Gastroesophageal sphincter (tissue), 4 donors: ENCODE data around the gene PCA3. TPM values are rescaled to one million over a fixed set of nuclear protein-coding genes. Genes with fewer than 3 reads are reported as not detected.
"Not testable (repeated sequence)": the region's sequence is repeated elsewhere in the genome, so short reads cannot be mapped to it uniquely, and the experiment has no call there.

Experiments used
- ATAC-seq: fragments of 150-250 bp; one replicate; pipeline ENCODE4 v1.9.1; 2016; ENCODE audit warnings: mild to moderate bottlenecking, moderate library complexity
- H3K27ac ChIP-seq, 4 donors: fragments of 200-600 bp; sonication (generic) in 3 of 4; 1 replicate in 3 of 4; 2 replicates in 1 of 4; pipeline ENCODE4 v1.5.1; 2016 to 2019
- H3K27me3 ChIP-seq: fragments of 200-600 bp; sonication (generic); one replicate; pipeline ENCODE4 v1.5.1; 2019
- H3K36me3 ChIP-seq, 2 donors: fragments of 200-600 bp; sonication (generic); one replicate each; pipeline ENCODE4 v1.5.1; 2019; ENCODE audit warnings: control low read depth in 1 of 2
- H3K4me1 ChIP-seq, 3 donors: fragments of 200-600 bp; sonication (generic); 1 replicate in 2 of 3; 2 replicates in 1 of 3; pipeline ENCODE4 v1.5.1; 2016 to 2019; ENCODE audit warnings: control low read depth in 2 of 3
- H3K4me3 ChIP-seq, 2 donors: fragments of 200-600 bp; sonication (generic); one replicate each; pipeline ENCODE4 v1.5.1; 2019; ENCODE audit warnings: mild to moderate bottlenecking in 1 of 2, moderate library complexity in 1 of 2
- H3K9me3 ChIP-seq, 3 donors: fragments of 200-600 bp; sonication (generic); one replicate each; pipeline ENCODE4 v1.5.1; 2017 to 2019; ENCODE audit warnings: control low read depth in 2 of 3
- EP300 ChIP-seq: sonication (generic); formaldehyde crosslinking; IDR thresholded peaks from one replicate; pipeline ENCODE4 v1.6.1; 2017; ENCODE audit warnings: antibody characterized with exemption, mild to moderate bottlenecking
- POLR2A ChIP-seq, 2 donors: fragments of 450-650 bp; IDR thresholded peaks; one replicate each; pipeline ENCODE4 v1.6.1; 2017; ENCODE audit warnings: antibody characterized with exemption in 2 of 2, mild to moderate bottlenecking in 2 of 2, moderate library complexity in 1 of 2
- POLR2AphosphoS5 ChIP-seq: sonication (generic); formaldehyde crosslinking; IDR thresholded peaks from one replicate; pipeline ENCODE4 v1.6.1; 2017; ENCODE audit warnings: antibody characterized with exemption
- WGBS, 2 donors: methylation state at CpG; one replicate each; pipeline ENCODE4 v1.1.5; 2018; ENCODE audit warnings: low coverage in 1 of 2; 5-methylcytosine and 5-hydroxymethylcytosine counted together
- total RNA-seq, 4 donors: library from RNA; depleted of rRNA; stranded (reverse); fragments of >200 nt; gene quantifications; one replicate each; pipeline ENCODE4 v1.1.0, GENCODE V29; 2016
- TF ChIP-seq, protein P1 (sequence below), 4 experiments: fragments of 200-600 bp in 2 of 4; fragments of 450-650 bp in 2 of 4; sonication (generic) in 1 of 4; IDR thresholded peaks; one replicate each; pipeline ENCODE4 v1.5.1; 2017 to 2019; ENCODE audit warnings: antibody characterized with exemption in 4 of 4, mild to moderate bottlenecking in 2 of 4, moderate library complexity in 2 of 4

PCA3 gene
- total RNA-seq, 4 donors from 2014 or later: 0.16 to 0.40 (median 0.27) TPM; not detected in 1

DNA sequence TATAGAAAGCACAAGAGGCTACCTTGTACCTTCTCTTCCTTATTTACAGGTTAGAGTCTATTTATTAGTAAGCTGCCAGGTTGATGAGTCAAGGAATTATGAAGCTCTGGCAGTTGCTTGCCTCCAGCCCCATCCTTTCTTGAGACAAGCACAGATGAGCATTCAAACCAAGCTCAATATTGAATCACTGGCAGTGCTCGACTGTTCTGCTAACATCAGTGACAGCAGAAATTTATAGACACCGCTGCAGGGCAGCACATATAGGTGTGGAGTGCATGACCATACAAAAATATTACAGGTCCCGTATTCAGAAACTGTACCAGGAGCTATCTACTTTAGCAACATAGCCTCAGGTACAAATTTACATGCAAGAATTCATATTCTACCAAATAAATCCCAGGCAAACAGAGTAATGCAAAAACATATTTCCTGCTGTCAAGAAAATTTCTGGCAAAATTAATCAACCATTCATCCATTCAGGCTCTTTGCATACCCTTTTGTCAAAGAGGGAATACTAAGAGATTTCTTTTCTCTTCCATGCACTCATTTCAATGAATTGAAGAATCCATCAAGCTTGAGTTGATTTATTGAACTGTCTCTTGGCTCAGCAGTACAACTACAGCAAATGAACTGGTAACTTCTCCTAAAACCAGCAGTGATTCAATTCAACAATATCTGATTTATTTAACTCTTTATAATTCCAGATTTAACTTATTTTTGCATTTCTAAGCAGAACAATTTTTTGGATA, 26.9 kb upstream of the PCA3 start:
- 90 to 94% methylated on average over 3 of the region's 3 CpGs for WGBS, 2 donors
- H3K27me3 ChIP-seq: no peaks in the 10 kb centered on the region
- ATAC-seq: no peak
- H3K4me1 ChIP-seq: no peaks in the 10 kb centered on the region
- H3K36me3 ChIP-seq: peaks cover 0 to 6% of the 10 kb centered on the region in 2 donors
- H3K27ac ChIP-seq: no peak overlapping the region
- no peak overlapping the region for H3K4me3 ChIP-seq
- TF ChIP-seq POLR2A (IDR thresholded peaks at IDR 0.05) (no peak), POLR2AphosphoS5 (no peak), EP300 (no peak)
- TF ChIP-seq, protein P1, sequence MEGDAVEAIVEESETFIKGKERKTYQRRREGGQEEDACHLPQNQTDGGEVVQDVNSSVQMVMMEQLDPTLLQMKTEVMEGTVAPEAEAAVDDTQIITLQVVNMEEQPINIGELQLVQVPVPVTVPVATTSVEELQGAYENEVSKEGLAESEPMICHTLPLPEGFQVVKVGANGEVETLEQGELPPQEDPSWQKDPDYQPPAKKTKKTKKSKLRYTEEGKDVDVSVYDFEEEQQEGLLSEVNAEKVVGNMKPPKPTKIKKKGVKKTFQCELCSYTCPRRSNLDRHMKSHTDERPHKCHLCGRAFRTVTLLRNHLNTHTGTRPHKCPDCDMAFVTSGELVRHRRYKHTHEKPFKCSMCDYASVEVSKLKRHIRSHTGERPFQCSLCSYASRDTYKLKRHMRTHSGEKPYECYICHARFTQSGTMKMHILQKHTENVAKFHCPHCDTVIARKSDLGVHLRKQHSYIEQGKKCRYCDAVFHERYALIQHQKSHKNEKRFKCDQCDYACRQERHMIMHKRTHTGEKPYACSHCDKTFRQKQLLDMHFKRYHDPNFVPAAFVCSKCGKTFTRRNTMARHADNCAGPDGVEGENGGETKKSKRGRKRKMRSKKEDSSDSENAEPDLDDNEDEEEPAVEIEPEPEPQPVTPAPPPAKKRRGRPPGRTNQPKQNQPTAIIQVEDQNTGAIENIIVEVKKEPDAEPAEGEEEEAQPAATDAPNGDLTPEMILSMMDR (IDR thresholded peaks at IDR 0.05): no peak
- no peaks in the 10 kb centered on the region for H3K9me3 ChIP-seq

GRCh38 chr9:76738402-76738801, 25.8 kb upstream of the PCA3 start:
- WGBS, 2 donors: 53 to 63% methylated on average over 4 to 5 of the region's 5 CpGs
- Histone ChIP-seq H3K4me3 (no peak overlapping the region), H3K27me3 (no peaks in the 10 kb centered on the region), H3K9me3 (no peaks in the 10 kb centered on the region), H3K36me3 (peaks cover 0 to 6% of the 10 kb centered on the region in 2 donors), H3K27ac (no peak overlapping the region), H3K4me1 (no peaks in the 10 kb centered on the region)
- TF ChIP-seq EP300 (no peak), POLR2AphosphoS5 (no peak), POLR2A (IDR thresholded peaks at IDR 0.05) (no peak)
- no peak for ATAC-seq

GRCh38 chr9:76741524-76741923, 22.7 kb upstream of the PCA3 start:
- Histone ChIP-seq H3K4me3 (no peak overlapping the region), H3K36me3 (peaks cover 0 to 6% of the 10 kb centered on the region in 2 donors), H3K27me3 (no peaks in the 10 kb centered on the region), H3K27ac (no peak overlapping the region), H3K9me3 (no peaks in the 10 kb centered on the region), H3K4me1 (peaks cover 0 to 18% (median 0%) of the 10 kb centered on the region in 3 donors)
- 77 to 78% methylated on average over 5 of the region's 5 CpGs for WGBS, 2 donors
- TF ChIP-seq POLR2AphosphoS5: no peak
- TF ChIP-seq EP300: no peak
- no peak for TF ChIP-seq POLR2A (IDR thresholded peaks at IDR 0.05)
- TF ChIP-seq, protein P1 (IDR thresholded peaks at IDR 0.05): no peak
- no peak for ATAC-seq

DNA sequence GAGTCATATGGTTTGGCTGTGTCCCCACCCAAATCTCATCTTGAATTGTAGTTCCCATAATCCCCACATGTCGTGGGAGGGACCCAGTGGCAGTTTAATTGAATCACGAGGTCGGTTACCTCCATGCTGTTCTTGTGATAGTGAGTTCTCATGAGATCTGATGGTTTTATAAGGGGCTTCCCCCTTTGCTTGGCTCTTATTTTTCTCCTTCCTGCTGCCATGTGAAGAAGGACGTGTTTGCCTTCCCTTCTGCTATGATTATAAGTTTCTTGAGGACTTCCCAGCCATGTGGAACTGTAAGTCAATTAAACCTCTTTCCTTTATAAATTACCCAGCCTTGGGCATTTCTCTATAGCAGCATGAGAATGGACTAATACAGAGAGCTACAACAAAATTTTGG, 21.3 kb upstream of the PCA3 start:
- not testable (repeated sequence) for H3K9me3 ChIP-seq, H3K4me3 ChIP-seq, H3K27me3 ChIP-seq, H3K27ac ChIP-seq, H3K36me3 ChIP-seq, ATAC-seq
- H3K4me1 ChIP-seq: peaks cover 0 to 18% (median 0%) of the 10 kb centered on the region in 3 donors
- WGBS, 2 donors: 80 to 91% methylated on average over 1 to 3 of the region's 4 CpGs

- no peak for ATAC-seq
- TF ChIP-seq, protein P1 (IDR thresholded peaks at IDR 0.05): no peak
- TF ChIP-seq POLR2AphosphoS5 (no peak), POLR2A (IDR thresholded peaks at IDR 0.05) (no peak), EP300 (no peak)
- WGBS, 2 donors: 14 to 18% methylated on average over 3 of the region's 3 CpGs
- no peaks in the 10 kb centered on the region for H3K9me3 ChIP-seq
- H3K4me1 ChIP-seq: peaks cover 0 to 18% (median 0%) of the 10 kb centered on the region in 3 donors
- no peak overlapping the region for H3K27ac ChIP-seq
- no peaks in the 10 kb centered on the region for H3K27me3 ChIP-seq
- H3K4me3 ChIP-seq: no peak overlapping the region
- peaks cover 0 to 6% of the 10 kb centered on the region in 2 donors for H3K36me3 ChIP-seq
Observed at GRCh38 chr9:76743931-76744330, 20.3 kb upstream of the PCA3 start.

DNA sequence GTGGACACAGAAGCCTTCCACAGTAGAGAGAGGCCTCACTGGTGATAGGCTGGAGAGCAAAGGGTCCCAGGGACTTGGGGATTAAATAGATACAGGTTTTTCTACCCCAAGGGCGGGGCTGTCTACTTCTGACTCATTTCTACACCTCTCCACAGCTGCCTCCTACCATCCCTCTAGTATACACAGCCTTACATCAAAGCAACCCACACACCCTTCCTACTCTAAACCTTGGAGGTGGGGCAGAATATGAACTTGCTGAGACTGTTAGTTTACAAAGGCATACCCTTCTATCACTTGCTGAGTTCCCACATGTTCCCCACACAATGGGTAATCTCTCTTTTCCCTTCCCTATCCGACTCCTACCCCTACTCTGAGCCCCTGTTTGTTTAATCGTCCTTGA, 19.9 kb upstream of the PCA3 start:
- TF ChIP-seq, protein P1 (IDR thresholded peaks at IDR 0.05): no peak
- TF ChIP-seq EP300: no peak
- no peak for TF ChIP-seq POLR2AphosphoS5
- no peak for TF ChIP-seq POLR2A (IDR thresholded peaks at IDR 0.05)
- Histone ChIP-seq H3K4me3 (no peak overlapping the region), H3K27ac (no peak overlapping the region), H3K36me3 (peaks cover 0 to 7% of the 10 kb centered on the region in 2 donors), H3K4me1 (peaks cover 0 to 18% (median 0%) of the 10 kb centered on the region in 3 donors), H3K27me3 (no peaks in the 10 kb centered on the region), H3K9me3 (no peaks in the 10 kb centered on the region)
- no peak for ATAC-seq
- 65% methylated on average over 3 of the region's 3 CpGs; no CpG with 5 or more reads in 1 of the 2 donors for WGBS, 2 donors
